ENCODE data around the gene PRTG. TPM values are rescaled to one million over a fixed set of nuclear protein-coding genes. Genes with fewer than 3 reads are reported as not detected.

The PRTG gene
- total and polyA plus RNA-seq, 2 of the 13 experiments (the other 11 are each of a cell fraction or from before 2014, with no cell fraction given): 13.2 to 22.3 TPM

- ChIA-PET CTCF (ENCODE audit: low intra/inter-chr PET ratio, low total read pairs) (no interaction called here), POLR2A (no interaction called here)
- no peak for FAIRE-seq
These were observed 124.6 kb downstream of the PRTG start for GRCh38 chr15:55618387-55618786.

More at GRCh38 chr15:55618387-55618786, 124.6 kb downstream of the PRTG start:
- BruUV-seq (replicated peaks): no TSS peak
- Histone ChIP-seq H4K20me1 (ENCODE audit: insufficient read depth, low read length) (0 out of 2 replicates have a peak, but pooled peaks cover 2% of the 10 kb centered on the region), H2AFZ (ENCODE audit: low read length) (no peak overlapping the region), H3K27ac (ENCODE audit: extremely low read length, insufficient read depth, low read length) (no peak overlapping the region), H3K4me2 (ENCODE audit: low read depth, low read length) (no peak overlapping the region), H3K4me1 (ENCODE audit: insufficient read depth, low read length) (no peaks in the 10 kb centered on the region), H3K36me3 (replicated peaks in 1 of 2; ENCODE audit: control insufficient read depth in 1 of 2, insufficient read depth in 2 of 2, low read length in 2 of 2) (peaks cover 0 to 12% of the 10 kb centered on the region in 2 experiments; a peak in 2 of 5 replicates), H3K27me3 (ENCODE audit: control insufficient read depth in 1 of 2, insufficient read depth in 2 of 2, low read length in 2 of 2) (no peaks in the 10 kb centered on the region), H3K4me3 (replicated peaks in 1 of 3; ENCODE audit: insufficient read depth in 1 of 3, low read depth in 2 of 3, low read length in 3 of 3) (no peak overlapping the region), H3K9ac (ENCODE audit: insufficient read depth, low read depth, low read length) (no peak overlapping the region), H3K79me2 (ENCODE audit: insufficient read depth, low read length) (no peaks in the 10 kb centered on the region), H3K9me3 (ENCODE audit: low read length) (no peaks in the 10 kb centered on the region)
- TF ChIP-seq IKZF5 (CRISPR knock-in tag; IDR thresholded peaks at IDR 0.05): no peak
- TF ChIP-seq WIZ (CRISPR knock-in tag; IDR thresholded peaks at IDR 0.05): no peak
- TF ChIP-seq SAP130 (CRISPR knock-in tag; IDR thresholded peaks at IDR 0.05; ENCODE audit: low read depth): no peak
- no peak for TF ChIP-seq THAP7 (CRISPR knock-in tag; IDR thresholded peaks at IDR 0.05)
- TF ChIP-seq CREB1 (IDR thresholded peaks at IDR 0.05): no peak
- TF ChIP-seq CREB1 (CRISPR knock-in tag; IDR thresholded peaks at IDR 0.05): no peak
- TF ChIP-seq BCL6 (CRISPR knock-in tag; IDR thresholded peaks at IDR 0.05): no peak
- no peak for TF ChIP-seq IRX3 (CRISPR knock-in tag; IDR thresholded peaks at IDR 0.05; ENCODE audit: borderline replicate concordance, low read depth)
- no peak for TF ChIP-seq RARG (CRISPR knock-in tag; IDR thresholded peaks at IDR 0.05; ENCODE audit: low read depth)
- TF ChIP-seq GPBP1L1 (CRISPR knock-in tag; IDR thresholded peaks at IDR 0.05): no peak
- TF ChIP-seq ZNF777 (CRISPR knock-in tag; IDR thresholded peaks at IDR 0.05): no peak
- TF ChIP-seq HOXA3 (CRISPR knock-in tag; IDR thresholded peaks at IDR 0.05): no peak
- no peak for TF ChIP-seq ZNF580 (CRISPR knock-in tag; IDR thresholded peaks at IDR 0.05; ENCODE audit: borderline replicate concordance, low read depth)
- no peak for TF ChIP-seq ZBTB38 (CRISPR knock-in tag; IDR thresholded peaks at IDR 0.05)
- WGBS (ENCODE audit: low lambda C conversion rate): 94% methylated on average over 4 of the region's 4 CpGs
- intact Hi-C loops (cut with micrococcal nuclease; ENCODE audit: unreplicated experiment) (no loop called here), in situ Hi-C loops (cut with HindIII; ENCODE audit: extremely low pct_ligation_motif_present, low pct_unique_long_range_greater_than_20kb) (no loop called here)
- DNase-seq (ENCODE audit: low spot score) (no peak), ATAC-seq (no peak)

All from HepG2 (cell line).